Measurements from ENCODE around the gene SDCBP2.

The SDCBP2 gene

GRCh38 chr20:1321654-1321939 lies 7.3 kb downstream of the SDCBP2 start:
- H3K36me3 ChIP-seq (replicated peaks; ENCODE audit: low read depth, low read length), result peaks cover 3% of the 10 kb centered on the region
- H2AFZ ChIP-seq (ENCODE audit: low read depth, low read length), result no peak overlapping the region
- peaks cover 14% of the 10 kb centered on the region for H3K79me2 ChIP-seq (ENCODE audit: low read length)
- no peak overlapping the region for H3K27ac ChIP-seq (ENCODE audit: low read length)
- H4K20me1 ChIP-seq (ENCODE audit: insufficient read depth, low read length), result peaks cover 4% of the 10 kb centered on the region; the same call in 1 of the 2 replicates
- H3K4me3 ChIP-seq (ENCODE audit: low read length), result no peak overlapping the region
- H3K4me1 ChIP-seq (ENCODE audit: low read length), result peaks cover 25% of the 10 kb centered on the region
- no peak overlapping the region for H3K9ac ChIP-seq (ENCODE audit: low read length)
- no peak overlapping the region for H3K4me2 ChIP-seq (ENCODE audit: low read length)
- no peaks in the 10 kb centered on the region for H3K27me3 ChIP-seq (ENCODE audit: low read depth, low read length)
- H3K9me3 ChIP-seq (ENCODE audit: insufficient read depth, low read length), result no peaks in the 10 kb centered on the region
- TF ChIP-seq EZH2phosphoT487 (IDR thresholded peaks at IDR 0.05; ENCODE audit: low read depth) (no peak), CTCF (IDR thresholded peaks at IDR 0.05; ENCODE audit: low read depth, low read length) (no peak)

GRCh38 chr20:1320902-1321653 lies 7.9 kb downstream of the SDCBP2 start:
- no peaks in the 10 kb centered on the region for H3K36me3 ChIP-seq (replicated peaks; ENCODE audit: low read depth, low read length)
- no peak overlapping the region for H2AFZ ChIP-seq (ENCODE audit: low read depth, low read length)
- H3K9ac ChIP-seq (ENCODE audit: low read length), result no peak overlapping the region
- no peak overlapping the region for H3K4me2 ChIP-seq (ENCODE audit: low read length)
- no peak for TF ChIP-seq CTCF (IDR thresholded peaks at IDR 0.05; ENCODE audit: low read depth, low read length)
- TF ChIP-seq EZH2phosphoT487 (IDR thresholded peaks at IDR 0.05; ENCODE audit: low read depth), result no peak
- H3K4me1 ChIP-seq (ENCODE audit: low read length), result peaks cover 20% of the 10 kb centered on the region
- H3K9me3 ChIP-seq (ENCODE audit: insufficient read depth, low read length), result no peaks in the 10 kb centered on the region
- peaks cover 9% of the 10 kb centered on the region for H3K79me2 ChIP-seq (ENCODE audit: low read length)
- H3K4me3 ChIP-seq (ENCODE audit: low read length), result no peak overlapping the region
- no peak overlapping the region for H3K27ac ChIP-seq (ENCODE audit: low read length)
- H3K27me3 ChIP-seq (ENCODE audit: low read depth, low read length), result no peaks in the 10 kb centered on the region
- no peaks in the 10 kb centered on the region for H4K20me1 ChIP-seq (ENCODE audit: insufficient read depth, low read length)

- Histone ChIP-seq H3K9ac (ENCODE audit: low read length) (no peak overlapping the region), H3K4me1 (ENCODE audit: low read length) (peaks cover 17% of the 10 kb centered on the region), H3K36me3 (replicated peaks; ENCODE audit: low read depth, low read length) (no peaks in the 10 kb centered on the region), H3K4me3 (ENCODE audit: low read length) (no peak overlapping the region), H3K27me3 (ENCODE audit: low read depth, low read length) (0 out of 2 replicates have a peak, but pooled peaks cover under 1% of the 10 kb centered on the region), H4K20me1 (ENCODE audit: insufficient read depth, low read length) (no peaks in the 10 kb centered on the region), H3K79me2 (ENCODE audit: low read length) (no peaks in the 10 kb centered on the region), H3K4me2 (ENCODE audit: low read length) (no peak overlapping the region), H3K9me3 (ENCODE audit: insufficient read depth, low read length) (no peaks in the 10 kb centered on the region), H2AFZ (ENCODE audit: low read depth, low read length) (no peak overlapping the region), H3K27ac (ENCODE audit: low read length) (no peak overlapping the region)
- TF ChIP-seq CTCF (IDR thresholded peaks at IDR 0.05; ENCODE audit: low read depth, low read length) (no peak), EZH2phosphoT487 (IDR thresholded peaks at IDR 0.05; ENCODE audit: low read depth) (no peak)
Observed at GRCh38 chr20:1320016-1320415, 8.9 kb downstream of the SDCBP2 start.

GRCh38 chr20:1319462-1319861 lies 9.5 kb downstream of the SDCBP2 start:
- Histone ChIP-seq H3K9me3 (ENCODE audit: insufficient read depth, low read length) (no peaks in the 10 kb centered on the region), H3K27ac (ENCODE audit: low read length) (no peak overlapping the region), H3K4me1 (ENCODE audit: low read length) (peaks cover 14% of the 10 kb centered on the region), H2AFZ (ENCODE audit: low read depth, low read length) (no peak overlapping the region), H3K4me3 (ENCODE audit: low read length) (no peak overlapping the region), H3K36me3 (replicated peaks; ENCODE audit: low read depth, low read length) (no peaks in the 10 kb centered on the region), H3K27me3 (ENCODE audit: low read depth, low read length) (0 out of 2 replicates have a peak, but pooled peaks cover 5% of the 10 kb centered on the region), H3K9ac (ENCODE audit: low read length) (no peak overlapping the region), H3K79me2 (ENCODE audit: low read length) (no peaks in the 10 kb centered on the region), H4K20me1 (ENCODE audit: insufficient read depth, low read length) (no peaks in the 10 kb centered on the region), H3K4me2 (ENCODE audit: low read length) (no peak overlapping the region)
- no peak for TF ChIP-seq EZH2phosphoT487 (IDR thresholded peaks at IDR 0.05; ENCODE audit: low read depth)
- TF ChIP-seq CTCF (IDR thresholded peaks at IDR 0.05; ENCODE audit: low read depth, low read length), result no peak

Data from OCI-LY3 (cell line).